NT2/D1 (cell line): ENCODE results near the gene ZACN.

Source experiments
- YY1 ChIP-seq: IDR thresholded peaks from 2 replicates; pipeline ENCODE4 v1.6.1; 2011; ENCODE audit not compliant: insufficient read length, insufficient read depth
- ZNF274 ChIP-seq: IDR thresholded peaks from 2 replicates; pipeline ENCODE4 v1.6.1; 2011; ENCODE audit warnings: mild to moderate bottlenecking, low read depth, low read length

DNA sequence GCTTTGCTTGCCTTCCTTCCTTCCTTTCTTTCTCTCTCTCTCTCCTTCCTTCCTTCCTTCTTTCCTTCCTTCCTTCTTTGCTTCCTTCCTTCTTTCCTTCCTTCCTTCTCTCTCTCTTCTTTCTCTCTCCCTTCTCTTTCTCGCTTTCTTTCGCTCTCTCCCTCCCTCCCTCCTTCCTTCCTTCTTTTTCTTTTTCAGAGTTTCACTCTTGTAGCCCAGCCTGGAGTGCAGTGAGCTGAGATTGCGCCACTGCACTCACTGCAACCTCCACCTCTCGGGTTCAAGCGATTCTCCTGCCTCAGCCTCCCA is 44.2 kb downstream of the ZACN start:
- no peak for TF ChIP-seq YY1
- no peak for TF ChIP-seq ZNF274
